ENCODE results near the gene CEMIP2.

The CEMIP2 gene

GRCh38 chr9:71690689-71691435, 77.5 kb downstream of the CEMIP2 start:
- no peak for TF ChIP-seq CTCF (IDR thresholded peaks at IDR 0.05; ENCODE audit: insufficient read depth, low read depth, low read length, missing control alignments)
- DNase-seq (ENCODE audit: low read depth) = no peak

GRCh38 chr9:71690063-71690688, 78.1 kb downstream of the CEMIP2 start:
- TF ChIP-seq CTCF (IDR thresholded peaks at IDR 0.05; ENCODE audit: insufficient read depth, low read depth, low read length, missing control alignments) = no peak
- no peak overlapping the region for H3K4me3 ChIP-seq (ENCODE audit: low read depth, low read length)
- DNase-seq (ENCODE audit: low read depth) = no peak

More at GRCh38 chr9:71690689-71691435, 77.5 kb downstream of the CEMIP2 start:
- H3K4me3 ChIP-seq (ENCODE audit: low read depth, low read length) = no peak overlapping the region

DNA sequence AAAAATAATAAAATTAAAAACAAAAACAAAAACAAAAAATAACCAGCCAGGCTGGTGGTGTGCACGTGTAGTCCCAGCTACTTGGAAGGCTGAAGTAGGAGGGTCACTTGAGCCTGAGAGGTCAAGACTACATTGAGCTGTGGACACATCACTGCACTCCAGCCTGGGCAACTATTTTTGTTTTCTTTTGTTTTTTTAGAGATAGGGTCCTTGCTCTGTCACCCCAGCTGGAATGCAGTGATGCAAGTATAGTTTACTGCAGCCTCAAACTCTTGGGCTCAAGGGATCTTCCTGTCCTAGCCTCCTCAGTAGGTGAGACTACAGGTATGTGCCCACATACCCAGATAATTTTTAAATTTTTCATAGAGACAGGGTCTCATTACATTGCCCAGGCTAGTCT, 80.6 kb downstream of the CEMIP2 start:
- no peak for TF ChIP-seq CTCF (IDR thresholded peaks at IDR 0.05; ENCODE audit: insufficient read depth, low read depth, low read length, missing control alignments)
- no peak for DNase-seq (ENCODE audit: low read depth)
- no peak overlapping the region for H3K4me3 ChIP-seq (ENCODE audit: low read depth, low read length)

DNA sequence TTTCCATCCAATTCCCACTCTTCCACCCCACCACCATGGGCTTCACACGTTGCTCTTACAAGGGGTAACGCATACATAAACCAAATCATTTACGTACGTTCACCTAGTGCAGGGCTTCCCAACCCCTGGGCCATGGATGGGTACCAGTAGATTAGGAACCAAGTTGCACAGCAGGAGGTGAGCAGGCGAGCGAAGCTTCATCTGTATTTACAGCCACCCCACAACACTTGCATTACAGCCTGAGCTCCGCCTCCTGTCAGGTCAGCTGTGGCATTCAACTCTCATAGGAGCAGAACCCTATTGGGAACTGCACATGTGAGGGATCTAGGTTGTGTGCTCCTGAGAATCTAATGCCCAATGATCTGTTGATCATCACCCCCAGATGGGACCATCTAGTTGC, 82.3 kb downstream of the CEMIP2 start:
- H3K4me3 ChIP-seq (ENCODE audit: low read depth, low read length) = no peak overlapping the region
- DNase-seq (ENCODE audit: low read depth) = no peak
- TF ChIP-seq CTCF (IDR thresholded peaks at IDR 0.05; ENCODE audit: insufficient read depth, low read depth, low read length, missing control alignments) = no peak

DNA sequence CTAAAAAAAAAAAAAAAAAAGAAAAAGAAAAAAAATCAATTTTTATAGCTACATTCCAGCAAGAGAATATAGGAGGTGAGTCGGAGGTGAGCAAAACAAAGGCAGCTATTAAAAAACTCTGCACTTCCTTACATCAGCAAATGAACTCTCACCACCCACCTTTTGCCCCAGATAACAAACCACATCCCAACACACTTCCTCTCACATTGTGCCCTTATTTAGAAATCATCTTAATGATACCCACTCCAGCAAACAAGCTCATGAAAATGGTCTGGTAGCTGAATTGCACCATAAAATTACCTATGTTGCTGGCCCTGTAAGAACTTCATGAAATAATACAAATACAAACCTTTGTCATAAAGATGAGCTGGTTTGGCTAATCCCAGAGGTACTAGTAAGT, 82.9 kb downstream of the CEMIP2 start:
- no peak overlapping the region for H3K4me3 ChIP-seq (ENCODE audit: low read depth, low read length)

DNA sequence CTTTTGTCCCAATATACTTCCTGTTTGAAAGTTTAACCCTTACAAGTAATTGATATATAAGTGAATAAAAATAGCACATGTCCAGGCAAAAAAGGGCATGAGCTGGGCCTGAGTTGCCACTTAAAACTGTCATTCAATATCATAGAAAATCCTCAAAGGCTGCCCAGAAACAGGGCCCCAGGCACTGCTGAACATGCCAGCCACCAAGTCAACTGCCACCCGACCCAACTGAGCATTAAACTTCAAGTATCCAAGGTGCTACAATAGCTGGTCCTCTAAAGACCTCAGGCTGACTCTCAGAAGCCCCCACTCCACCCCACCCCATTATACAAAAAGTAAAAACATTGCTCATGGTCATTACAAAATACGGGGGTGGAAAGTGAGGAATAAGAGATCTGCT, 83.7 kb downstream of the CEMIP2 start:
- no peak for TF ChIP-seq CTCF (IDR thresholded peaks at IDR 0.05; ENCODE audit: insufficient read depth, low read depth, low read length, missing control alignments)
- no peak overlapping the region for H3K4me3 ChIP-seq (ENCODE audit: low read depth, low read length)
- DNase-seq (ENCODE audit: low read depth) = no peak

More for the DNA sequence above, 82.9 kb downstream of the CEMIP2 start:
- no peak for TF ChIP-seq CTCF (IDR thresholded peaks at IDR 0.05; ENCODE audit: insufficient read depth, low read depth, low read length, missing control alignments)
- peak; percentile 4 for DNase-seq (ENCODE audit: low read depth)
